ELF-1 (cell line): Measurements from ENCODE around the gene ZPBP2.
"Not testable (repeated sequence)": the region's sequence is repeated elsewhere in the genome, so short reads cannot be mapped to it uniquely, and the experiment has no call there.

Experiments
- DNase-seq: peaks from one replicate; pipeline ENCODE4 v3.0.0-alpha.2; 2016; ENCODE audit warnings: low read depth, low spot score

Gene ZPBP2

GRCh38 chr17:39855911-39856649 lies 11.9 kb upstream of the ZPBP2 start:
- not testable (repeated sequence) for DNase-seq

GRCh38 chr17:39861235-39861634 lies 6.8 kb upstream of the ZPBP2 start:
- DNase-seq, result no peak

GRCh38 chr17:39863244-39863917 lies 4.6 kb upstream of the ZPBP2 start:
- DNase-seq, result no peak

GRCh38 chr17:39863918-39864746 lies 3.9 kb upstream of the ZPBP2 start, which contains the start of gene IKZF3:
Gene IKZF3 (minus strand): TSS chr17:39864312. CDS start chr17:39864126, 186 bp downstream.
- peak; percentile 84 for DNase-seq

GRCh38 chr17:39866013-39866730 lies 1.8 kb upstream of the ZPBP2 start:
- DNase-seq, result no peak

- DNase-seq, result no peak
These were observed 720 bp upstream of the ZPBP2 start for GRCh38 chr17:39867084-39867879.

- DNase-seq, result no peak
These were observed 546 bp downstream of the ZPBP2 start for GRCh38 chr17:39868554-39868942.

GRCh38 chr17:39870776-39871175 lies 2.8 kb downstream of the ZPBP2 start:
- DNase-seq, result no peak

- DNase-seq, result no peak
These were observed 3.8 kb downstream of the ZPBP2 start for GRCh38 chr17:39871801-39872200.

GRCh38 chr17:39872751-39873150 lies 4.7 kb downstream of the ZPBP2 start:
- DNase-seq, result no peak

- not testable (repeated sequence) for DNase-seq
These were observed 18.1 kb downstream of the ZPBP2 start for GRCh38 chr17:39886102-39886501.

- no peak for DNase-seq
These were observed 19.1 kb downstream of the ZPBP2 start for GRCh38 chr17:39887078-39887477.

GRCh38 chr17:39889200-39889599 lies 21.2 kb downstream of the ZPBP2 start:
- DNase-seq, result no peak

GRCh38 chr17:39894681-39895376 lies 26.8 kb downstream of the ZPBP2 start:
- DNase-seq, result no peak

GRCh38 chr17:39898088-39898487 lies 30.1 kb downstream of the ZPBP2 start:
- DNase-seq, result no peak

- no peak for DNase-seq
These were observed 31.2 kb downstream of the ZPBP2 start for GRCh38 chr17:39899215-39899614.

GRCh38 chr17:39902027-39902426 lies 34.0 kb downstream of the ZPBP2 start:
- not testable (repeated sequence) for DNase-seq

GRCh38 chr17:39903158-39903884 lies 35.3 kb downstream of the ZPBP2 start:
- DNase-seq, result no peak

GRCh38 chr17:39904990-39905288 lies 36.9 kb downstream of the ZPBP2 start:
- no peak for DNase-seq
